Measurements from ENCODE around the gene LDLRAD2.

- no peak for TF ChIP-seq POLR2A (IDR thresholded peaks at IDR 0.05)
- TF ChIP-seq, protein P1, sequence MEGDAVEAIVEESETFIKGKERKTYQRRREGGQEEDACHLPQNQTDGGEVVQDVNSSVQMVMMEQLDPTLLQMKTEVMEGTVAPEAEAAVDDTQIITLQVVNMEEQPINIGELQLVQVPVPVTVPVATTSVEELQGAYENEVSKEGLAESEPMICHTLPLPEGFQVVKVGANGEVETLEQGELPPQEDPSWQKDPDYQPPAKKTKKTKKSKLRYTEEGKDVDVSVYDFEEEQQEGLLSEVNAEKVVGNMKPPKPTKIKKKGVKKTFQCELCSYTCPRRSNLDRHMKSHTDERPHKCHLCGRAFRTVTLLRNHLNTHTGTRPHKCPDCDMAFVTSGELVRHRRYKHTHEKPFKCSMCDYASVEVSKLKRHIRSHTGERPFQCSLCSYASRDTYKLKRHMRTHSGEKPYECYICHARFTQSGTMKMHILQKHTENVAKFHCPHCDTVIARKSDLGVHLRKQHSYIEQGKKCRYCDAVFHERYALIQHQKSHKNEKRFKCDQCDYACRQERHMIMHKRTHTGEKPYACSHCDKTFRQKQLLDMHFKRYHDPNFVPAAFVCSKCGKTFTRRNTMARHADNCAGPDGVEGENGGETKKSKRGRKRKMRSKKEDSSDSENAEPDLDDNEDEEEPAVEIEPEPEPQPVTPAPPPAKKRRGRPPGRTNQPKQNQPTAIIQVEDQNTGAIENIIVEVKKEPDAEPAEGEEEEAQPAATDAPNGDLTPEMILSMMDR (IDR thresholded peaks at IDR 0.05 in 4 of 5, conservative IDR thresholded peaks at IDR 0.05 in 1 of 5): no peak
Measured at GRCh38 chr1:21847223-21848205, 35.4 kb downstream of the LDLRAD2 start.

Data from gastrocnemius medialis (tissue), 4 donors.